ENCODE results near the gene CHRNA4. TPM values are rescaled to one million over a fixed set of nuclear protein-coding genes. Genes with fewer than 3 reads are reported as not detected.

CHRNA4 gene
- total and polyA plus RNA-seq, 8 donors = under 0.01 to 0.15 TPM; not detected in 6

DNA sequence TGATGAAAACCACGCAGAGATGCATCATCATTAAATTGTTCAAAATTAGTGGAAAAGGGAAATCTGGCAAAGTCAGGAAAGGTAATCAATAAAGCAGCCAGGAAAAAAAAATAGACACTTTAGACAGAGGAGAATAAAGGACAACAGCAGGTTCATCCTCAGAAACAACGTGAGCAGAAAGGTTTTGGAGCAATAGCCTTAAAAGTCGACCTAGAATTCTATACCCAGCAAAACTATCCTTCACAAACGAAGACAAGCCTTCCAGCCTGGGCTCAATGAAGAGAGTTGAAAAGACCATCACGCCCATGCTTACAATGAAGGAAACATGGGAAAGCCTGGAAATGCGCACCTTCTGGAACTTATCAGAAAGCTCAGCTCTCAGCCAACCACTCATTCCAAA, 24.7 kb upstream of the CHRNA4 start:
- intact Hi-C loops (cut with DNase I; ENCODE audit: low total_unique reads) = no loop called here
- DNase-seq = no peak
- Histone ChIP-seq H3K4me1 (peaks cover 0 to 5% (median 0%) of the 10 kb centered on the region in 4 donors), H3K36me3 (no peaks in the 10 kb centered on the region), H3K27ac (no peak overlapping the region), H3K27me3 (peaks cover 4 to 40% (median 24%) of the 10 kb centered on the region in 3 donors), H3K9me3 (peaks cover 6 to 32% (median 22%) of the 10 kb centered on the region in 4 donors), H3K4me3 (no peak overlapping the region)
- 71 to 93% (median 88%) methylated on average over 6 of the region's 6 CpGs for WGBS, 5 donors
- TF ChIP-seq EP300 (IDR thresholded peaks at IDR 0.05) (no peak), POLR2A (IDR thresholded peaks at IDR 0.05) (no peak), POLR2AphosphoS5 (IDR thresholded peaks at IDR 0.05) (no peak), CTCF (IDR thresholded peaks at IDR 0.05) (no peak)

DNA sequence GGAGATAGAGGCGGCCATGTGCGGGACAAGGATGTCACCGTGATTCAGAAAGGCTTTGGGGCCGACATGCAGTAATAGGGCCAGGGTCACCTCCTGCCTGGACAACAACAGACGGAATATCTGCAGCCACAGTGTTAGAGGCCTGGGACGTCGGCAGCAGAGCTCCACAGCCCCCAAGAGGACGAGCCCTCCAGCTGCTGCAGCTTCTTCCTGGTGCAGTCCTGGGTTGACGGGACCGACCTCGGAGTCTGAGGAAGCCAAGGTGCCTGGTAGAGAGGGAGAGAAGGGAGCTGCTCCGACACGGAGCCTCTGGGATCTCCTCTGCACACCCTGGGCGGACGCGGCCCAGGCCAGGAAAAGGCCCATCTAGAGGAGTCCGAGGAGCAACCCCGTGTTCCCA, 23.2 kb upstream of the CHRNA4 start:
- Histone ChIP-seq H3K4me1 (peaks cover 0 to 5% (median 0%) of the 10 kb centered on the region in 4 donors), H3K27ac (no peak overlapping the region), H3K4me3 (no peak overlapping the region), H3K36me3 (no peaks in the 10 kb centered on the region), H3K27me3 (peaks cover 4 to 55% (median 38%) of the 10 kb centered on the region in 3 donors), H3K9me3 (peaks cover 6 to 20% (median 17%) of the 10 kb centered on the region in 4 donors)
- TF ChIP-seq CTCF (IDR thresholded peaks at IDR 0.05) = no peak
- no peak for DNase-seq
- WGBS, 5 donors = 64 to 83% (median 75%) methylated on average over 15 to 18 of the region's 18 CpGs
- intact Hi-C loops (cut with DNase I; ENCODE audit: low total_unique reads) = loop anchor here (5.0 kb wide), 1 partner anchor 77 kb away; no protein-coding TSS in a partner anchor

- no peak overlapping the region for H3K27ac ChIP-seq
- H3K36me3 ChIP-seq = no peaks in the 10 kb centered on the region
- TF ChIP-seq POLR2A (IDR thresholded peaks at IDR 0.05) = no peak
- TF ChIP-seq POLR2AphosphoS5 (IDR thresholded peaks at IDR 0.05) = no peak
- TF ChIP-seq CTCF (IDR thresholded peaks at IDR 0.05) = no peak
- no peak for TF ChIP-seq EP300 (IDR thresholded peaks at IDR 0.05)
- H3K27me3 ChIP-seq = peaks cover 4 to 63% (median 44%) of the 10 kb centered on the region in 3 donors
- peaks cover 0 to 5% (median 0%) of the 10 kb centered on the region in 4 donors for H3K4me1 ChIP-seq
- no peak for DNase-seq
- intact Hi-C loops (cut with DNase I; ENCODE audit: low total_unique reads) = loop anchor here (5.0 kb wide), 1 partner anchor 76 kb away; no protein-coding TSS in a partner anchor
- WGBS, 5 donors = 47 to 62% (median 56%) methylated on average over 7 to 11 of the region's 11 CpGs
- peaks cover 6 to 20% (median 17%) of the 10 kb centered on the region in 4 donors for H3K9me3 ChIP-seq
- H3K4me3 ChIP-seq = no peak overlapping the region
Measured at GRCh38 chr20:63383556-63383955, 22.4 kb upstream of the CHRNA4 start.

DNA sequence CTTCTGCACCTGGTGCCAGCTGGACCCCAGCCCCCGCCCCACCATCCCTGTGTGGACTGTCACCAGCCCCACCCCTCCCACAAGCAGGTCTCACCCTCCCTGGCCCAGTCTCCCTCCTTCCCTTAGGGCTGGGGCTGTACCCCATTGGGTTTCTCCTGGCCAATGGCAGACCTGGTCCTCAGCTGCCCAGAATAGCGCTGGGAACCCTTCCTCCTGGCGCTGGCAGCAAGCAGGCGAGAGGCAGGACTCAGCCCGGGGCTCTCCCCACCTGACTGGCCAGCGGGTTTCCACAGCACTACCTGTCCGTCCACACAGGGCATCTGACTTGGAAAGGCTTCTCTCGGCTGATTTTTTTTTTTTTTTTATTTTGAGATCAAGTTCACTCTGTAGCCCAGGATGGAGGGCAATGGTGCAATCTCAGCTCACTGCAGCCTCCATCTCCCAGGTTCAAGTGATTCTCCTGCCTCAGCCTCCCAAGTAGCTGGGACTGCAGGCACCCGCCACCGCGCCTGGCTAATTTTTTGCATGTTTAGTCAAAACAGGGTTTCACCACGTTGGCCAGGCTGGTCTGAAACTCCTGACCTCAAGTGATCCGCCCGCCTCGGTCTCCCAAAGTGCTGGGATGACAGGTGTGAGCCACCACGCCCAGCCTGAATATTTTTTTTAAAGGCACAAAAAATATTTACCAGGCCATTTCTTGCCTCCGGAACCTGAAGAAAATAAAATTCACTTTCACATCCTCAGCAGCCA, 21.6 kb upstream of the CHRNA4 start:
- intact Hi-C loops (cut with DNase I; ENCODE audit: low total_unique reads) = loop anchor here (5.0 kb wide), 1 partner anchor 75 kb away; no protein-coding TSS in a partner anchor
- H3K27me3 ChIP-seq = peaks cover 7 to 71% (median 50%) of the 10 kb centered on the region in 3 donors
- no peak overlapping the region for H3K27ac ChIP-seq
- peaks cover 6 to 20% (median 17%) of the 10 kb centered on the region in 4 donors for H3K9me3 ChIP-seq
- no peaks in the 10 kb centered on the region for H3K36me3 ChIP-seq
- TF ChIP-seq CTCF (IDR thresholded peaks at IDR 0.05) (no peak), EP300 (IDR thresholded peaks at IDR 0.05) (no peak)
- DNase-seq = no peak
- WGBS, 5 donors = 53 to 65% (median 64%) methylated on average over 17 of the region's 17 CpGs
- H3K4me1 ChIP-seq = peaks cover 0 to 5% (median 0%) of the 10 kb centered on the region in 4 donors
- H3K4me3 ChIP-seq = no peak overlapping the region
